ENCODE results near the gene CD180.

Gene CD180

DNA sequence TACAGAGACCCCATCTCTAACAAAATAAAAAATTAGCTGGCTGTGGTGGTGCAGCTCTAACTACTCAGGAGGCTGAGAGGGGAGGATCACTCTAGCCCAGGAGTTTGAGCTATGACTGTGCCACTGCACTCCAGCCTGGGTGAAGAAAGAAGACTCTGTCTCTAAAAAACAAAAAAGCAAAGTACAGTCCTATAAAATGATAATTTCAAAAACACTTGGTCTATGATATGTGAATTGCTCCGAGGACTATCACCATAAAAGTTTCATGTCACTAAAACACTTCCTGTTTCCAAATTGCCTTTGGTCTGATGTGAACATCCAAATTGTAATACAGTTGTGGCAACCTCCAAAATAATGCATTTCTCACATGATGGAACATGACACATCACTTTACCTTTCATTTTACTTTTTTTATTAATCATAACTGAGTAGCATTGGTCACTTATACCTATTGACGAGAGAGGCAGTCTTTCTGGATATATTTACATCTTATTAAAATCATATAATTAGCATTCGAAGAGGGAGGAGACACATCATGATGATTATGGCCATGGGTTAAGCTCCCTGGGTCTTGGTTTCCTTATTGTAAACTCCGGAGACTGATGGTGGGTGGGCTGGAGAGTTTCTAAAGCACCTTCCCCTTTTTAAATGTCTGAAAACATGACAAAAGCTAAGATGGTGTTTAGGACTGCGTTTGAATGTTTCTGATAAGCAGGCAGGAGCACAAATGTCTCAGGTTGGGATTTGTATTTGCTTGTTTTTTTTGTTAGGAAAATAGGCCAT lies 25.8 kb upstream of the CD180 start:
- H3K27ac Mint-ChIP-seq, result peak overlapping the region; percentile 91
- H3K4me1 Mint-ChIP-seq (ENCODE audit: low read depth), result peaks cover 53% of the 10 kb centered on the region
- no peaks in the 10 kb centered on the region for H3K36me3 Mint-ChIP-seq (ENCODE audit: low read depth)
- no peaks in the 10 kb centered on the region for H3K9me3 Mint-ChIP-seq
- intact Hi-C loops (cut with micrococcal nuclease), result no loop called here
- H3K4me3 Mint-ChIP-seq, result peak overlapping the region; percentile 65
- no peaks in the 10 kb centered on the region for H3K27me3 Mint-ChIP-seq

DNA sequence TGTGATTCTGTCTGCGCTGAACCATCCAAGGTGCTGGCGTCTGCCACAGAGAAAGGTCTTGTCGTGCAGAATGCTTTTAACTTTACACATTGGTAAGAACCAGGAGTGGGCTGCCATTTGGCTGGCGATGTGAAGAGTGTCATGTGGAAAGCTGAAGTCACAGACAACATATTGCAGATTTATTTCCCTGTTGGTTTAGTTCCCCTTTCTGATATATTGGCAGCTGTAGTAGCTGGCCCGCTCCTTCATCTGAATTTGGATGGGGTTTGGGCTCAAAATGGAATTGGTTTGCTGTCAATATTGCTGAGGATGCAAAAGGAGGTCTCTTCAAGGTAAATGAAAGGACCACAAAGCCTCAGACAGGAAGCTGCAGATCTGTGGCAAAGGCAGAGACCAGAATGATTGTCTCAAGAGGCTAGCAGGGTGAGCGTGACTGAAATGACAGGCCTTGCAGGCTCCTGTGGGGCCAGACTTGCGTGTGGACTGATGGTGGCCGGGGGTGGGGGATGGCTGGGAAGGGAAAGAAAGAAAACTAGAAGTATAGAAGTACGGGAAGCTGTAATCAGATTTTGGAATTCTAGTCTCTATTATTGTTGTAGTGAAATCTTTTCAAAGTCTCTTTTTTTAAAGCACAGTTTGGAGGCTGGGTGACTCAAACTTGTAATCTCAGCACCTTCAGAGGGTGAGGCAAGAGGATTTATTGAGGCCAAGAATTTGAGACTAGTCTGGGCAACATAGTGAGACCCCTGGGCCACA lies 25.1 kb upstream of the CD180 start:
- H3K27ac Mint-ChIP-seq, result peak overlapping the region; percentile 91
- intact Hi-C loops (cut with micrococcal nuclease), result loop anchor here (1.0 kb wide), 1 partner anchor 26 kb away; no protein-coding TSS in a partner anchor

DNA sequence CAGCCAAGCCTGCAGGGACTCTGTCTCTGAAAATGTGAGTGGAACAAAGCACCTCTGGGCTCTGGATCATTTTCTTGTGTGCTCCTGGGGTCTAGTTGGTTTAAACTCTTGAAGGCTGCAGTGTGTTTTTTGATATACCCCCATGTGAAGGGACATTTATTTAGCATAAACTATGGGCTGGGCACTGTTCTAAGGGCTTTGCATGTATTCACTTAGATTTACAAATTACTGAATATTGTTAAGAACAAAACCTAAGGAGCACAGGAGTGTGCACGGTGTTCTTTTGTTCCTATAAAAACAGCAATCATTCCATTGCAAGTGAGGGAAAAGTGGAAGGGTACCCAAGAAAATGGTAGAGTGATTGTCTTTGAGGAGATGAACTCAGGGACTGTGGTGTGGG lies 20.0 kb upstream of the CD180 start:
- no peaks in the 10 kb centered on the region for H3K27me3 Mint-ChIP-seq
- H3K4me1 Mint-ChIP-seq (ENCODE audit: low read depth), result peaks cover 61% of the 10 kb centered on the region
- H3K27ac Mint-ChIP-seq, result peak overlapping the region; percentile 95
- intact Hi-C loops (cut with micrococcal nuclease), result no loop called here
- H3K4me3 Mint-ChIP-seq, result no peak overlapping the region
- no peaks in the 10 kb centered on the region for H3K36me3 Mint-ChIP-seq (ENCODE audit: low read depth)
- H3K9me3 Mint-ChIP-seq, result no peaks in the 10 kb centered on the region

More for the DNA sequence above, 25.1 kb upstream of the CD180 start:
- H3K4me3 Mint-ChIP-seq, result peak overlapping the region; percentile 65
- H3K27me3 Mint-ChIP-seq, result no peaks in the 10 kb centered on the region
- no peaks in the 10 kb centered on the region for H3K36me3 Mint-ChIP-seq (ENCODE audit: low read depth)
- no peaks in the 10 kb centered on the region for H3K9me3 Mint-ChIP-seq
- peaks cover 61% of the 10 kb centered on the region for H3K4me1 Mint-ChIP-seq (ENCODE audit: low read depth)

DNA sequence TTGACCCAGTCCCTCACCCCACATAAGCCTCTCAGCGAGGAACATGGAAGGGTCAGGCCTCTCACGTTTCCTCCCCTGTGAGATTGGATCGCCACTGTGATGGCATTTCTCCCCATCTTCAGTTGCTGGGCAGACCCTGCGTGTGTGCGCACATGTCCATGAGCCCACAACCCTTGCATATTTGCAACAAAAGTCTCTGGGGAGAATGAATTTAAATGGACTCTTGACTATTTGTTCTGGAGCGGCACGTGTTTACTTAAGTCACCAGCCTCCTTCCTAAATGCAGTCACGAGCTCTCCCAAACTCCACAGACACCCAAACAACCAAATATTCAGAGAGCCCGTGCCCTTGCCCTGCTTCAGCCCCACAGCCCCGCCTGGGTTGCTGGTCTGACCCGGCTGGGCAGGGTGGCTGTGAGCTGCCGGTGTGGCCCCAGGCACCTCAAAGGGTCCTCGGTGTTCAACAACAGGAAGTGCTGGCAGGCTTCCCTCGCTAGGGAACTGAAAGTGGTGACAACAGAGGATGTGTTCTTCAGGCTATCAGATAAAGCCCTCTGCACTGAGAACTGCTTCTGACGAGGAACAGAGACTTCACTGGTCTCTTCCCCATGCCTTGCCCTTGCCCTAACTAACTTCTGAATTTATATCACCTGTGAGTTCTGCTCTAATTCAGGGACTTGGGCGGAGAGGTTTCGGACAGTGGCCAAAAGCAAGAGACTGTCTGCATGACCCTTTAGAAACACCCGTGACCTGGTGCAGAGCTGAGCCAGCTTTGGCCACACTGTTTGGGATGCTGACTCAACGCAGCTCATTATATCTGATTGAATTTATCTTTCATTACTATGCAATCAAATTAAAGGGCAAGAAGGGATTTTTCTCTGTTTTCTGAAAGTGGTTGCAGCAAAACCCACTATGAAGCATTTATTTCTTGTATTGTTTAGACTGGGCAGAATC lies 19.2 kb upstream of the CD180 start:
- peak overlapping the region; percentile 63 for H3K4me3 Mint-ChIP-seq
- peaks cover 59% of the 10 kb centered on the region for H3K4me1 Mint-ChIP-seq (ENCODE audit: low read depth)
- no peaks in the 10 kb centered on the region for H3K36me3 Mint-ChIP-seq (ENCODE audit: low read depth)
- H3K9me3 Mint-ChIP-seq, result no peaks in the 10 kb centered on the region
- H3K27me3 Mint-ChIP-seq, result no peaks in the 10 kb centered on the region
- H3K27ac Mint-ChIP-seq, result peak overlapping the region; percentile 95
- intact Hi-C loops (cut with micrococcal nuclease), result no loop called here

DNA sequence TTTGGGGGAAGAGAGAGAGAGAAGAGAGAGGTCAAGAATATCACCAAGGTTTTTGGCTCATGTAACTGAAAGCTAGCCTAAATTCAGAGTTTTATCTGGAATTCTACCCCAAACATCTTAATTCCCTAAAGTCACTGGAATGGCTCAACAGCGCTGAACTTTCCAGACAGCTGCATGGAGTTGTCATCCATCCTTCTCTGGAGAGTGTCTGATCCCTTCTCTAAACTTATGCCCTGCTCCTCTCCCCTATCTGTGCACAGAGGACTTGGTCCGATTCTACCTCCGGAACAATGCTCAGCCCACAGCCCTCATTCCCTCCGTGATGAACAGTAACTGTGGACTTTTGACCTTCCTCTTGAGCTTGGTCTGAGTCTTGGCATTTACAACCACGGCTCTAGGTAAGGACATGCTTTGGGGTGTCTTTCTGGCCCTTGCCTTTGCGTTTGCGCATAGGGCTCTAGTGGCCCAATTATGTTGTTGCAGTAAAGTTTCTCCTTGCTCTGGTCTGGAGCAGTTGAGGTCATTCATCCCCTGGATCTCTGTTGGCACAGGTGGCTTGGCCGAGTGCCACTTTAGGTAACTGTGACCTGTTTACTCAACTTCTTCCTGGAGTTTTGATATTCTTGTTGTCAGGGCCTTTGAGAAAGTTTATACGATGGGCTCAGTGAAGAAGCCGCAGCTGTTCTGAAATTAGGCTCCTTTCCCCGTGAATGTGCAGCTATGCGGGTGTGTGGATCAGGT lies 18.3 kb upstream of the CD180 start:
- H3K9me3 Mint-ChIP-seq, result no peaks in the 10 kb centered on the region
- H3K27ac Mint-ChIP-seq, result peak overlapping the region; percentile 95
- no peak overlapping the region for H3K4me3 Mint-ChIP-seq
- no peaks in the 10 kb centered on the region for H3K27me3 Mint-ChIP-seq
- H3K36me3 Mint-ChIP-seq (ENCODE audit: low read depth), result no peaks in the 10 kb centered on the region
- peaks cover 60% of the 10 kb centered on the region for H3K4me1 Mint-ChIP-seq (ENCODE audit: low read depth)
- intact Hi-C loops (cut with micrococcal nuclease), result no loop called here

DNA sequence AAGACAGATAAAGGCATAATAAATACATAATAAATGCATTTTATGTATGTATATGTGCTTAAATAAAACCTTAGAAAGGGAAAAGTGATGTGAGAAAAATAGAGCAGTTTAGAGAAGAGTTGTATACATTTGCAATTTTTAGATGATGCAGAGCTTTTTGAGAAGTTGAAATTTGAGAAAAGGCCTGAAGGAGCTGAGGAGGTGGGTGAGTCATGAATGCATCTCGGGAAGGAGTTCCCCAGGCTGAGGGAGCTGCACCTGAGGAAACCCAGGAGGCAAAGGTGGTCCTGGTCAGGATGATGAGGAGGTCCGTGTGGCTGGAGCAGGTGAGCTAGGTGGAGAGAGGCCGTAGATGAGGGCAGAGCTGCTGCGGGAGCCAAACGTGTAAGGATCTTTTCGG lies 17.4 kb upstream of the CD180 start:
- no peaks in the 10 kb centered on the region for H3K9me3 Mint-ChIP-seq
- H3K4me3 Mint-ChIP-seq, result no peak overlapping the region
- peaks cover 64% of the 10 kb centered on the region for H3K4me1 Mint-ChIP-seq (ENCODE audit: low read depth)
- no peaks in the 10 kb centered on the region for H3K27me3 Mint-ChIP-seq
- intact Hi-C loops (cut with micrococcal nuclease), result no loop called here
- H3K36me3 Mint-ChIP-seq (ENCODE audit: low read depth), result no peaks in the 10 kb centered on the region
- peak overlapping the region; percentile 95 for H3K27ac Mint-ChIP-seq

DNA sequence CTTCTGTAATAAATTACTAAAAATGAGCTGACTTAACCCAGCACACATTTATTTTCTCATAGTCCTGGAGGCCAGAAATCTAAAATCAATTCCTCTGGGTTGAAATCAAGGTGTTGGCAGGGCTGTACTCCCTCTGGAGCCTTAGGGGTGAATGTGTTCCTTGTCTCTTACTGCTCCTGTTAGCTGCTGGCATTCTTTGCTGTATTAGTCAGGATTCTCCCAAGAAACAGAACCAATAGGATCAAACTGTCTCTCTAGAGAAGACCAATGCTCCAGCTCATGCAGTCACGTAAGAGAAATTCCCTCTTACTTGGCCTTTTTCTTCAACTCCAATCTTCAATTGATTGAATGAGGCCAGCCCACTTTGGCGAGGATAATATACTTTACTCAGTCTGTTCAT lies 15.3 kb upstream of the CD180 start:
- H3K9me3 Mint-ChIP-seq, result no peaks in the 10 kb centered on the region
- H3K36me3 Mint-ChIP-seq (ENCODE audit: low read depth), result no peaks in the 10 kb centered on the region
- no peak overlapping the region for H3K27ac Mint-ChIP-seq
- H3K27me3 Mint-ChIP-seq, result no peaks in the 10 kb centered on the region
- peaks cover 64% of the 10 kb centered on the region for H3K4me1 Mint-ChIP-seq (ENCODE audit: low read depth)
- H3K4me3 Mint-ChIP-seq, result no peak overlapping the region
- intact Hi-C loops (cut with micrococcal nuclease), result no loop called here

DNA sequence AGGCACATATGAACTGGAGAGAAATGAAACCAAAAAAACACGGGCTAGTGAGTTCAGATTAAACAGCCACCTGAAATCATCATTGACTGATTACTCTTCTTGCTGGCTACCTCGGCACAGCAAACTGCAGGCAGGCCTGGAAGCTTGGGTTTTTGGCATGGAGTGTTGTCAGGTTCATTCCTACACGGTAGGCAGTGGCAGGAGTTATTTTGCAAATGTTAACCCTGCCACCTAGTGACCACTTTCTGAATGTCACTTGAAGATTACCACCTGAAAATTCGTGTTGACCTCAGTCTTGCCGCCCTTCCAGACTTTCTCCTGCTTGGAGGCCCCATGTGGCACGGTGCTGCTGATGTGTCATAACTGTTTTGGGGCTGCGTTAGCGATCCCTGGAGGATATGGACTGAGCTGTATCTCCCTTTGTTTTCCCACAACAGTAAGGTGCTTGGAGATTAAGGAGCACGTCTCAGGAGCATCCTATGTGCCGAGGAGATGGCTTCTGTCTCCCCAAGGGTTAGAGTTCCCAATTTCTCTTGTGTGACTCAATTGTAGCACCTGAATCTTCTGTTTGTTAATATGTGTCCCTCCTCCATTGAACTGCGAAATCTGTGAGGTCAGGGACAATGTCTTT lies 12.7 kb upstream of the CD180 start:
- no peak overlapping the region for H3K27ac Mint-ChIP-seq
- intact Hi-C loops (cut with micrococcal nuclease), result loop anchor here (1.0 to 10.0 kb wide), 4 partner anchors 43 to 394 kb away; no protein-coding TSS in a partner anchor
- H3K36me3 Mint-ChIP-seq (ENCODE audit: low read depth), result no peaks in the 10 kb centered on the region
- H3K4me3 Mint-ChIP-seq, result no peak overlapping the region
- no peaks in the 10 kb centered on the region for H3K27me3 Mint-ChIP-seq
- peaks cover 61% of the 10 kb centered on the region for H3K4me1 Mint-ChIP-seq (ENCODE audit: low read depth)
- H3K9me3 Mint-ChIP-seq, result no peaks in the 10 kb centered on the region

DNA sequence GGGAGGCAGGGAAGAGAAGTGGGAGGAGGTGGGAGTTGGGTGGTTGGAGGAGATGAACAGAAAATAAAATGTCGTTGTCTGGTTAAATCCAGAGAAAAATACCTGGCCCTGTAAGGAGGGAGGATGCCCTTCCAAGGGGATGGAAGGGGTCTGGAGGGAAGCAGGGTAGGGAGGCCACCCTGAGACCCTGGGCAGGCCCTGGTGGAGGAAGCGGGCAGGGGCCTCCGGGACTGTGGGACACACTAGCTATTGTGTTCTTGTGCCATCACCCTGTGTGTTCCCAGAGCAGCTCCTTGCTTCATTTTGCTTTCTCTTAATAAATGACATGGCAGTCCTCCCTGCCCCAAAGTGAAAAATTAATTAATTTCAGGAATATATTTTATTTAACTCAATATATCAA lies 11.8 kb upstream of the CD180 start:
- Mint-ChIP-seq H3K36me3 (ENCODE audit: low read depth) (no peaks in the 10 kb centered on the region), H3K27ac (peak overlapping the region; percentile 80), H3K4me1 (ENCODE audit: low read depth) (peaks cover 65% of the 10 kb centered on the region), H3K4me3 (no peak overlapping the region), H3K27me3 (no peaks in the 10 kb centered on the region), H3K9me3 (no peaks in the 10 kb centered on the region)
- intact Hi-C loops (cut with micrococcal nuclease), result loop anchor here (10.0 kb wide), 2 partner anchors 214 to 394 kb away; no protein-coding TSS in a partner anchor

DNA sequence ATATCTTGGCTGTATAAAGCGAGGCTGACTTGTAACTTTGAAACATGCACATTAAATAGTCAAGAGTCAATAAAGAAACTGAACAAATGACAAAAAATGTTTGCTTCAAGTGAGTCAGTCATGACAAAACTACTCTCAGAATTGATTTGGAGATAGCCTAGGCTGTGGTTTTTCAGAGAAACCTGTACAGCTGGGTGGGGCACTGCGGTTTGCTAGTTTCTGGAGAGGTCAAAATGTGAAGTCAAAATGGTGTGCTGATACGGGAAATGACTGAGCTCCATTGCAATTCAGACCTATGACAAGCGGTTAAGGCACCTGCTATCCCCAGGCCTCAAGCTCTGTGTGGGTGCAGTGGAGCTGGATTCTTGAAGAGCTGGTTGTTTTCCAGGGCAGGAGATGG lies 10.3 kb upstream of the CD180 start:
- H3K27me3 Mint-ChIP-seq, result no peaks in the 10 kb centered on the region
- intact Hi-C loops (cut with micrococcal nuclease), result loop anchor here (10.0 kb wide), 2 partner anchors 212 to 392 kb away; no protein-coding TSS in a partner anchor
- H3K4me1 Mint-ChIP-seq (ENCODE audit: low read depth), result peaks cover 71% of the 10 kb centered on the region
- H3K36me3 Mint-ChIP-seq (ENCODE audit: low read depth), result no peaks in the 10 kb centered on the region
- H3K4me3 Mint-ChIP-seq, result no peak overlapping the region
- peak overlapping the region; percentile 80 for H3K27ac Mint-ChIP-seq
- H3K9me3 Mint-ChIP-seq, result no peaks in the 10 kb centered on the region

DNA sequence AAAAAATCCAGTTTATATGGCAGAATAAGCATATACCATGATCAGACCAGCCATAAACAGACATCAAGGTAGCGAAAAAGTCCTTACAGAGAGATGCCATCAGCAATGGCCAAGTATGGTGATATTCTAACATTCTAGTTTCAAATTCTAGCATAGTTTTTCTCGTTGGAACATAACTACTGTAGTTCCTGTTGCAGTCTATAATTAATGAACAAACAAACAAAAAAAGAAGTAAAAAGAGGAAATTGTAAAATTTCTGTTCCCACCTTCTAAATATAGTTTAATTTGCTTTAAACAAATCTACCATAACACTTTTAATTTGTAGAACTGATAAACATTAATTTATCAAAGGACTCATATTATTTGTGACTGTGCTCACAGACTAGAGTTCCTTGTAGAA lies 9.9 kb upstream of the CD180 start:
- Mint-ChIP-seq H3K36me3 (ENCODE audit: low read depth) (no peaks in the 10 kb centered on the region), H3K4me3 (no peak overlapping the region), H3K4me1 (ENCODE audit: low read depth) (peaks cover 73% of the 10 kb centered on the region), H3K27me3 (no peaks in the 10 kb centered on the region), H3K9me3 (no peaks in the 10 kb centered on the region), H3K27ac (peak overlapping the region; percentile 80)
- intact Hi-C loops (cut with micrococcal nuclease), result loop anchor here (10.0 kb wide), 2 partner anchors 212 to 392 kb away; no protein-coding TSS in a partner anchor

DNA sequence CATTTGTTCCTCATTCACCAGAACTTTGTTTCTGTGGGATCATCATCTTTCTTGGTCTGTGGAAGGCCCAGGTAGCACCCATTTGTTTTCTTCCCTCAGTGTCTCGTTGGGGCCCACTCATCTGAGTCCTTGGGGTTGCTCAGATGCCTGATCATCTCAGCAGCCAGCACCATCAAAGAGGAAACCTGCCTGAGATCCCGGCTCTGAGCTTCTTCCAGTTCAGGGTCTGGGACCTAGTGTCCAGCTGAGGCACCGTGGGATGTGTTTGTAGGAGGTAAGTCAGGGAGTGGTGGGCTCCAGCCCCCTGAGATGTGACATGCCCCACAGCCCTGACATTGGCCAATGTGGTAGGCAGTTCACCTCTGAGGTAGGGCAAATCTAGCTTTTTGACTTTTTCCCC lies 9.4 kb upstream of the CD180 start:
- no peak overlapping the region for H3K4me3 Mint-ChIP-seq
- H3K4me1 Mint-ChIP-seq (ENCODE audit: low read depth), result peaks cover 77% of the 10 kb centered on the region
- H3K36me3 Mint-ChIP-seq (ENCODE audit: low read depth), result no peaks in the 10 kb centered on the region
- H3K27ac Mint-ChIP-seq, result peak overlapping the region; percentile 80
- intact Hi-C loops (cut with micrococcal nuclease), result loop anchor here (10.0 kb wide), 2 partner anchors 211 to 391 kb away; no protein-coding TSS in a partner anchor
- H3K27me3 Mint-ChIP-seq, result no peaks in the 10 kb centered on the region
- no peaks in the 10 kb centered on the region for H3K9me3 Mint-ChIP-seq
